ENCODE data around the gene TBC1D21.
"Not testable (repeated sequence)": the region's sequence is repeated elsewhere in the genome, so short reads cannot be mapped to it uniquely, and the experiment has no call there.

The TBC1D21 gene

DNA sequence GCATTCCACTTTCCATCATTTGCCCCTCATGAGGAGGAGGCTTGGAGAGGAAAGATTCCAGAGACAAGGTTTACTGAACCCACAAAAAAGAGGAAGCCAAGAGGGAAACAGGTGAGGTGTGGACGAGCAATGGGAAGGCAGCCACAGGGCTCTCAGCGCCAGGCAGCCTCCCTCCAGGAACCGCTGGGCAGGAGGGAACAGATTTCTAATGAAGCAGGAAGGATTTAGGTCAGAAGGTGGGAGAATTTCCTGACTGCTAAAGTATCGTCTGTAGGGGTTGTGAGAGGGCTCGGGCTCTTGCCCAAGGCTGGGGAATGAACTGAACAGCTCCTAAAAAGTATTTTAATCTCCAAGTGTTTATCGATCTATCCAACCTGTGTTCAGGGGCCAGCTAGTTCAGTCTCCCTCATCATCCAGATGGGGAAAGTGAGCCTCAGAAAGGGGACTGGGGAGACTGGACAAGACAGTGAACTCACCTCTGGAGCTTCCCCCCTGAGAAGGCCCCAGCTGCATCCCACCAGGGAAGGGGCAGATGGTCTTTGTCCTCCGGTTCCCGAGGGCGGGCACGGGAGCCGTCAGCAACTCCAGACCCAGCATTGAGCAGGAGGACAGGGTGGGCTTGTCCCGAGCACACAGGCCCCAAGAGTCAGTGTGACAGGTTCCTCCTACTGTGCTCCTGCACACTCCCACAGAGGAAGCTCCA lies 63.4 kb downstream of the TBC1D21 start:
- Histone ChIP-seq H3K36me3 (ENCODE audit: control insufficient read depth, insufficient read depth, low read length, severe bottlenecking) (no peaks in the 10 kb centered on the region), H3K27me3 (replicated peaks; ENCODE audit: control insufficient read depth, insufficient read depth, low read length) (no peaks in the 10 kb centered on the region), H3K9me3 (ENCODE audit: control insufficient read depth, low read length) (no peaks in the 10 kb centered on the region), H3K4me1 (ENCODE audit: control insufficient read depth, insufficient read depth, low read length) (peaks cover 57% of the 10 kb centered on the region), H3K4me3 (ENCODE audit: low read length) (no peak overlapping the region), H3K9ac (ENCODE audit: low read length) (no peak overlapping the region)
- DNase-seq (ENCODE audit: low read depth) = no peak

DNA sequence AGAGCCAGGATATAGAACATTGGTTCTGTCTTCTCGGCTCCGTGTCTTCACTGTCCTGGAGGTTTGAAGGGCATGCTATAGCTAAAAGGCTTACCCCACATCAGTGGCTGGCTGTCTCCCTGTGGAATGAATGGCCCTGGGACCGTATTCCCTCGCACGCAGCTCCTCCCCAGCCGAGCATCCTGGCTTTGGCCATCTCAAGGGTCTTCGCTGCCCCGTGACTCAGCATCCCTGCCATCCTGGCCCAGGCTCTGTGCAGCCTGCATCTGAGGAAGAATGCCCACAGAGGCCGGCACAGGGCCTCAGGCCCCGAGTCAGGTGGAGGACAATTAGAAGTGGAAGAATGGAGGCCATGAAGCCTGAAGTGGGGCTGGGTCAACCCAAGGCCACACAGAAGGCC lies 63.9 kb downstream of the TBC1D21 start:
- no peak for DNase-seq (ENCODE audit: low read depth)
- Histone ChIP-seq H3K27me3 (replicated peaks; ENCODE audit: control insufficient read depth, insufficient read depth, low read length) (no peaks in the 10 kb centered on the region), H3K4me3 (ENCODE audit: low read length) (no peak overlapping the region), H3K4me1 (ENCODE audit: control insufficient read depth, insufficient read depth, low read length) (peaks cover 58% of the 10 kb centered on the region), H3K9me3 (ENCODE audit: control insufficient read depth, low read length) (no peaks in the 10 kb centered on the region), H3K36me3 (ENCODE audit: control insufficient read depth, insufficient read depth, low read length, severe bottlenecking) (no peaks in the 10 kb centered on the region), H3K9ac (ENCODE audit: low read length) (no peak overlapping the region)

DNA sequence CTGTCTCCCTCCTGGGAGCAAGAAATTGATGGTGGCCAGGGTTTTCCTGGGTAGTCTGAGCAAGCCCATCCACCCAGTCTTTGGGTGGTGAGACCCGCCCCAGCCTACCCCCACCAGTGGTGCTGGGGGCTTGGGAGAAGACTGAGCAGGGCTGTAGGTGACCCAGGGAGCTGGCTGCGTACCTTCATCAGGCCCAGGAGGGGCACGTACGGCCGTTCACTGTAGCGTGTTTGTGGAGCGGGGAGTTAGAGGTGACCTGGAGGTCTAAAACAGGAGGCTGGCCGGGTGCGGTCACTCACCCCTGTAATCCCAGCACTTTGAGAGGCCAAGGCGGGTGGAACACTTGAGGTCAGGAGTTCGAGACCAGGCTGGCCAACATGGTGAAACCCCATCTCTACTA lies 64.4 kb downstream of the TBC1D21 start:
- no peak overlapping the region for H3K4me3 ChIP-seq (ENCODE audit: low read length)
- no peaks in the 10 kb centered on the region for H3K9me3 ChIP-seq (ENCODE audit: control insufficient read depth, low read length)
- H3K36me3 ChIP-seq (ENCODE audit: control insufficient read depth, insufficient read depth, low read length, severe bottlenecking) = no peaks in the 10 kb centered on the region
- DNase-seq (ENCODE audit: low read depth) = no peak
- no peaks in the 10 kb centered on the region for H3K27me3 ChIP-seq (replicated peaks; ENCODE audit: control insufficient read depth, insufficient read depth, low read length)
- peaks cover 58% of the 10 kb centered on the region for H3K4me1 ChIP-seq (ENCODE audit: control insufficient read depth, insufficient read depth, low read length)
- H3K9ac ChIP-seq (ENCODE audit: low read length) = no peak overlapping the region

DNA sequence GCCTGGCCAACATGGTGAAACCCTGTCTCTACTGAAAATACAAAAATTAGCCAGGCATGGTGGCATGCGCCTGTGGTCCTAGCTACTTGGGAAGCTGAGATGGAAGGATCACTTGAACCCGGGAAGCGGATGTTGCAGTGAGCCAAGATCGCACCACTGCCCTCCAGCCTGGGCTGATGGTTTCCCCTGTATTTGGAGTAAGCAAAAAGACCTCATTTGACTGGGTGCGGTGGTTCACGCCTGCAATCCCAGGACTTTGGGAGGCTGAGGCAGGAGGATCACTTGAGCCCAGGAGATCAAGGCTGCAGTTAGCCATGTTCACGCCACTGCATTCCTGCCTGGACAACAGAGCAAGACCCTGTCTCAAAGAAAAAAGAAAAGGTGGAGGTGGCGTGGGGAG lies 65.2 kb downstream of the TBC1D21 start:
- DNase-seq (ENCODE audit: low read depth) = not testable (repeated sequence)
- peaks cover 56% of the 10 kb centered on the region for H3K4me1 ChIP-seq (ENCODE audit: control insufficient read depth, insufficient read depth, low read length)

More for the DNA sequence above, 65.2 kb downstream of the TBC1D21 start:
- H3K4me3 ChIP-seq (ENCODE audit: low read length); H3K9me3 ChIP-seq (ENCODE audit: control insufficient read depth, low read length); H3K9ac ChIP-seq (ENCODE audit: low read length); H3K36me3 ChIP-seq (ENCODE audit: control insufficient read depth, insufficient read depth, low read length, severe bottlenecking); H3K27me3 ChIP-seq (replicated peaks; ENCODE audit: control insufficient read depth, insufficient read depth, low read length): not testable (repeated sequence)

Data from adipocyte (in vitro differentiated cells).